H1 (cell line): Measurements from ENCODE around the gene RAD51B. TPM values are rescaled to one million over a fixed set of nuclear protein-coding genes. Genes with fewer than 3 reads are reported as not detected.

Experiments used
- CTCF ChIA-PET: fragments of 300-600 bp; sonication (Branson Sonifier 250); formaldehyde crosslinking; loops from one replicate; lab custom pipeline; 2021; ENCODE audit not compliant: partially characterized antibody; lab: Charles Lee
- POLR2A ChIA-PET: fragments of 300-600 bp; sonication (Branson Sonifier 250); formaldehyde crosslinking; loops from one replicate; lab custom pipeline; 2021; ENCODE audit warnings: inconsistent platforms; ENCODE audit not compliant: partially characterized antibody; lab: Charles Lee
- DNase-seq, 2 experiments: peaks; one replicate each; pipeline versions ENCODE4 v3.0.0 to v3.0.0-alpha.2; 2010 to 2022; ENCODE audit warnings: low spot score in 2 of 2, low read depth in 1 of 2, mixed read lengths in 1 of 2
- FAIRE-seq: peaks from 2 replicates; lab custom pipeline; 2011; peaks lifted over from hg19 to GRCh38; lab: Jason Lieb, UNC
- H2AFZ ChIP-seq: 2 replicates; pipeline ENCODE4 v1.8.1; 2012; ENCODE audit warnings: low read length, inconsistent platforms
- H2AK5ac ChIP-seq: 2 replicates; pipeline ENCODE4 v1.6.1; 2013; ENCODE audit warnings: low read depth, low read length
- H2BK120ac ChIP-seq: replicated peaks from 2 replicates; pipeline ENCODE3; 2013; ENCODE audit warnings: low read depth, low read length, inconsistent platforms
- H2BK12ac ChIP-seq: 2 replicates; pipeline ENCODE4 v1.6.1; 2013; ENCODE audit warnings: low read depth, low read length
- H2BK15ac ChIP-seq: 2 replicates; pipeline ENCODE4 v1.6.1; 2013; ENCODE audit warnings: low read length
- H2BK20ac ChIP-seq: 2 replicates; pipeline ENCODE4 v1.6.1; 2013; ENCODE audit warnings: low read length
- H2BK5ac ChIP-seq: 2 replicates; pipeline ENCODE4 v1.6.1; 2013; ENCODE audit warnings: low read depth, low read length
- H3K14ac ChIP-seq: 2 replicates; pipeline ENCODE4 v1.6.1; 2013; ENCODE audit warnings: inconsistent platforms; ENCODE audit not compliant: insufficient read length
- H3K18ac ChIP-seq: 2 replicates; pipeline ENCODE4 v1.6.1; 2013; ENCODE audit warnings: low read length; ENCODE audit errors: extremely low read depth
- H3K23ac ChIP-seq: 2 replicates; pipeline ENCODE4 v1.6.1; 2013; ENCODE audit warnings: inconsistent platforms; ENCODE audit not compliant: insufficient read length
- H3K23me2 ChIP-seq: 2 replicates; pipeline ENCODE4 v1.6.1; 2013; ENCODE audit warnings: low read depth, low read length
- H3K27ac ChIP-seq: 2 replicates; pipeline ENCODE4 v1.6.1; 2011; ENCODE audit warnings: low read depth, low read length, inconsistent platforms
- H3K27me3 ChIP-seq, 4 experiments: replicated peaks in 1 of 4; 1 replicate in 1 of 4; 2 replicates in 3 of 4; pipeline versions ENCODE4 v1.6.1 to v1.8.1; 2011 to 2013; ENCODE audit warnings: low read length in 3 of 4, mild to moderate bottlenecking in 3 of 4, inconsistent platforms in 2 of 4, mixed read lengths in 2 of 4, moderate library complexity in 1 of 4; ENCODE audit not compliant: control insufficient read depth in 3 of 4, insufficient read depth in 3 of 4; ENCODE audit errors: extremely low read depth in 1 of 4
- H3K36me3 ChIP-seq, 4 experiments: 2 replicates each; pipeline versions ENCODE4 v1.6.1 to v1.8.1; 2011 to 2013; ENCODE audit warnings: mild to moderate bottlenecking in 4 of 4, low read length in 3 of 4, moderate library complexity in 2 of 4, control low read depth in 1 of 4, inconsistent platforms in 1 of 4; ENCODE audit not compliant: insufficient read depth in 4 of 4, control insufficient read depth in 2 of 4
- H3K4ac ChIP-seq: replicated peaks from 2 replicates; pipeline ENCODE3; 2013; ENCODE audit warnings: low read length, low read depth, mixed read lengths, inconsistent platforms; ENCODE audit not compliant: insufficient read length
- H3K4me1 ChIP-seq, 4 experiments: replicated peaks in 1 of 4; 1 replicate in 1 of 4; 2 replicates in 3 of 4; pipeline versions ENCODE4 v1.6.1 to v1.8.1; 2011 to 2013; ENCODE audit warnings: low read length in 3 of 4, inconsistent platforms in 2 of 4, mixed read lengths in 1 of 4; ENCODE audit not compliant: insufficient read depth in 4 of 4, control insufficient read depth in 3 of 4
- H3K4me2 ChIP-seq, 2 experiments: 2 replicates each; pipeline versions ENCODE4 v1.6.1 to v1.8.1; 2011 to 2013; ENCODE audit warnings: low read depth in 2 of 2, low read length in 2 of 2, control low read depth in 1 of 2, inconsistent platforms in 1 of 2, mild to moderate bottlenecking in 1 of 2; ENCODE audit not compliant: insufficient read depth in 1 of 2
- H3K4me3 ChIP-seq, 4 experiments: fragments of 200-600, 300-600 bp in 1 of 4; sonication (generic), shearing (Covaris generic), sonication (Bioruptor Twin) in 1 of 4; 2 replicates each; pipeline versions ENCODE4 v1.5.1 to v1.8.1; 2011 to 2016; ENCODE audit warnings: low read length in 4 of 4, low read depth in 3 of 4, control low read depth in 2 of 4, inconsistent platforms in 2 of 4, mild to moderate bottlenecking in 2 of 4, mixed read lengths in 1 of 4, moderate library complexity in 1 of 4; ENCODE audit not compliant: insufficient read depth in 2 of 4; ENCODE audit errors: extremely low read depth in 1 of 4
- H3K56ac ChIP-seq: replicated peaks from 2 replicates; pipeline ENCODE3; 2013; ENCODE audit warnings: low read depth, mild to moderate bottlenecking, mixed read lengths, low read length, inconsistent platforms; ENCODE audit not compliant: insufficient read length
- H3K79me1 ChIP-seq: 2 replicates; pipeline ENCODE4 v1.6.1; 2013; ENCODE audit warnings: low read depth, low read length, control low read depth
- H3K79me2 ChIP-seq, 2 experiments: 2 replicates each; pipeline versions ENCODE4 v1.6.1 to v1.8.1; 2012 to 2013; ENCODE audit warnings: low read length in 2 of 2, mild to moderate bottlenecking in 2 of 2, inconsistent platforms in 1 of 2; ENCODE audit not compliant: insufficient read depth in 2 of 2, control insufficient read depth in 1 of 2
- H3K9ac ChIP-seq, 4 experiments: replicated peaks in 1 of 4; 1 replicate in 1 of 4; 2 replicates in 3 of 4; pipeline versions ENCODE4 v1.6.1 to v1.8.1; 2011 to 2013; ENCODE audit warnings: low read depth in 3 of 4, low read length in 3 of 4, control low read depth in 2 of 4, mild to moderate bottlenecking in 2 of 4, moderate library complexity in 2 of 4, inconsistent platforms in 1 of 4; ENCODE audit errors: extremely low read depth in 1 of 4
- H3K9me3 ChIP-seq, 2 experiments: 2 replicates each; pipeline versions ENCODE4 v1.6.1 to v1.8.1; 2012 to 2013; ENCODE audit warnings: mild to moderate bottlenecking in 2 of 2, moderate library complexity in 2 of 2, control low read depth in 1 of 2, inconsistent platforms in 1 of 2, low read depth in 1 of 2, low read length in 1 of 2, mixed read lengths in 1 of 2; ENCODE audit not compliant: insufficient read depth in 2 of 2
- H4K20me1 ChIP-seq, 2 experiments: replicated peaks in 1 of 2; 2 replicates each; pipeline versions ENCODE3 to v1.8.1; 2011 to 2013; ENCODE audit warnings: inconsistent platforms in 2 of 2, low read length in 2 of 2, mild to moderate bottlenecking in 1 of 2; ENCODE audit not compliant: insufficient read depth in 2 of 2, control insufficient read depth in 1 of 2
- H4K5ac ChIP-seq: 2 replicates; pipeline ENCODE4 v1.6.1; 2013; ENCODE audit warnings: low read length, low read depth, mixed read lengths, inconsistent platforms; ENCODE audit not compliant: insufficient read length
- H4K8ac ChIP-seq: 2 replicates; pipeline ENCODE4 v1.8.0; 2013; ENCODE audit warnings: mild to moderate bottlenecking, moderate library complexity, low read length, inconsistent platforms; ENCODE audit not compliant: insufficient read depth; ENCODE audit errors: extremely low read depth
- H4K91ac ChIP-seq: replicated peaks from 2 replicates; pipeline ENCODE3; 2013; ENCODE audit warnings: low read length, mixed read lengths, inconsistent platforms; ENCODE audit not compliant: insufficient read length
- BRCA1 ChIP-seq: IDR thresholded peaks from 2 replicates; pipeline ENCODE4 v1.6.1; 2012; ENCODE audit warnings: low read depth, low read length, improper control_type of control experiment
- CBX5 ChIP-seq: fragments of 300-800, 300-1000 bp; sonication (generic); IDR thresholded peaks from 2 replicates; pipeline ENCODE4 v1.7.1; 2016; ENCODE audit warnings: antibody characterized with exemption, low read length, low read depth
- RNF2 ChIP-seq: fragments of 200-900, 300-1000 bp; sonication (generic); IDR thresholded peaks from 2 replicates; pipeline ENCODE4 v1.7.1; 2016; ENCODE audit warnings: borderline replicate concordance, low read depth, mild to moderate bottlenecking, antibody characterized with exemption, low read length; ENCODE audit not compliant: poor library complexity, severe bottlenecking; ENCODE audit errors: missing control alignments
- SAP30 ChIP-seq: fragments of 300-600 bp; sonication (generic); IDR thresholded peaks from 2 replicates; pipeline ENCODE4 v1.7.1; 2012; ENCODE audit warnings: low read length, moderate library complexity, mild to moderate bottlenecking, inconsistent platforms; ENCODE audit not compliant: insufficient read depth, insufficient replicate concordance
- SUZ12 ChIP-seq: fragments of 200-600 bp; sonication (generic); IDR thresholded peaks from 2 replicates; pipeline ENCODE4 v1.6.1; 2012; ENCODE audit warnings: mild to moderate bottlenecking, inconsistent platforms, low read length, moderate library complexity, mixed read lengths
- TAF1 ChIP-seq: IDR thresholded peaks from 2 replicates; pipeline ENCODE4 v1.6.1; 2011; ENCODE audit warnings: mild to moderate bottlenecking, low read depth, low read length
- WGBS, 2 experiments: shearing (Covaris generic) in 1 of 2; methylation state at CpG; one replicate each; pipeline versions ENCODE4 v1.1.6 to v1.1.7; 2013 to 2015; ENCODE audit warnings: low lambda C conversion rate in 2 of 2, mixed read lengths in 2 of 2, inconsistent platforms in 1 of 2, low coverage in 1 of 2, missing lambda C conversion rate in 1 of 2; ENCODE audit not compliant: insufficient replicate concordance in 2 of 2, insufficient coverage in 1 of 2, insufficient read length in 1 of 2; ENCODE audit errors: extremely low coverage in 1 of 2, missing lambda C conversion rate in 1 of 2; 5-methylcytosine and 5-hydroxymethylcytosine counted together
- polyA plus RNA-seq, 7 experiments: library from polyadenylated mRNA; depleted of rRNA in 3 of 7; stranded (reverse) in 5 of 7; unstranded in 2 of 7; fragments of >200 nt in 5 of 7; fragments of 200-250 nt in 2 of 7; gene quantifications; 1 replicate in 5 of 7; 2 replicates in 1 of 7; 4 replicates in 1 of 7; pipeline versions ENCODE4 v1.2.1 to v1.2.3, GENCODE V29; 2011 to 2013; ENCODE audit warnings: missing spikeins in 2 of 7, mixed read lengths in 2 of 7
- total RNA-seq: library from RNA; stranded (reverse); fragmentation: NEBNext Ultra II Directional; extraction: Animal tissue kit (Norgen Biotek cat#: 25700); gene quantifications from 2 replicates; pipeline ENCODE4 v1.2.1, GENCODE V29; 2021

The RAD51B gene
- total and polyA plus RNA-seq, 2 of the 8 experiments (the other 6 are each of a cell fraction or from before 2014, with no cell fraction given), result 3.9 to 14.9 TPM

DNA sequence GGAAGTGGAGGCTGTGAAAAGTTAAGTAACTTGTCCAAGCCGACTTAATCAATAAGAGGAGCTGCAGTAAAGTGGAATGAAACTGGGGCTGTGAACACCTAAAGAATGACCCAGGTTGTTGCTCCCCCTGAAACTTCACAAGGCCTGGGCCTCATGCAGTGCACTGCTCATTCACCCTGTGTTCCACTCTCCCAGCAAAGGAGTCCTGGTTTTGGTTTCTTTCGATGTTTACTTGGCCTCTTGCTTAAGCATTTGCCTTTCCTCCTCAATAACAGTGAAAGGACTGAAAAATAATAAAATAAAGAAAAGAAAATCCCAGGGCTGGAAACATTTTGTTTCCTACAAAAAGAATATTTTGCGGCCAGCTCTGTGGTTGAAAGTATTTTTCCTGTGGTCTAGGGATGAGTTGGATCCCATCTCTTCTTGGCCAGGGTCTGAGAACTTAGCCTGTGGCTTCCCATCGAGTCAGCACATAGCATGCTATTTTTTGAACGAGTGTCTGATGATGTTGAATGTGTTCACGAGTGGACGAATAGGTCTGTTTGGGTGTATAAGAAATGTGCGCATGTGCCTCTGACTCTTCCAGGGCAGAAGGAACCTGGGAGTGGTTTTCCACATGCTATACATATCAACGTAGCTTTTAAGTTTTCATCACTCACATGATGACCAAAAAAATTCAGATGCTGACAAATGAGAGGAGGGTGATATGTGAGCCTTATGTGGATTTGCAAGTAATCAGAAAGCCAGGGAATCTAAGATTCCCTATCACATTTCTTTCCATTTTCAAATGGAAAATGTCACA, 623.5 kb downstream of the RAD51B start:
- Histone ChIP-seq H3K9ac (no peak overlapping the region), H2AFZ (no peak overlapping the region), H3K27me3 (no peaks in the 10 kb centered on the region), H3K4me3 (no peak overlapping the region), H4K5ac (no peak overlapping the region), H3K36me3 (no peaks in the 10 kb centered on the region), H3K14ac (no peak overlapping the region), H2BK15ac (no peak overlapping the region), H2BK12ac (no peak overlapping the region), H3K18ac (no peak overlapping the region), H4K20me1 (no peaks in the 10 kb centered on the region), H3K27ac (no peak overlapping the region), H3K56ac (no peak overlapping the region), H2AK5ac (peak overlapping the region; percentile 89; the same call in 1 of the 2 replicates), H3K23ac (no peak overlapping the region), H2BK120ac (no peak overlapping the region), H3K4ac (no peak overlapping the region), H2BK20ac (no peak overlapping the region), H3K79me1 (no peaks in the 10 kb centered on the region), H3K23me2 (no peaks in the 10 kb centered on the region), H4K91ac (no peak overlapping the region), H3K9me3 (no peaks in the 10 kb centered on the region), H2BK5ac (no peak overlapping the region), H3K79me2 (no peaks in the 10 kb centered on the region), H4K8ac (no peak overlapping the region), H3K4me2 (no peak overlapping the region), H3K4me1 (no peaks in the 10 kb centered on the region)
- DNase-seq, result no peak
- WGBS, 2 experiments, result 90% methylated on average over 9 of the region's 9 CpGs; no CpG with 5 or more reads in 1 of the 2 experiments
- ChIA-PET POLR2A (no interaction called here), CTCF (interaction anchor here (1.0 kb wide), 1 partner anchor 9 kb away, joined by 3 read pairs; no protein-coding TSS in a partner anchor)
- FAIRE-seq, result no peak
- no peak for TF ChIP-seq CBX5
- TF ChIP-seq BRCA1, result no peak
- TF ChIP-seq TAF1, result no peak
- no peak for TF ChIP-seq SAP30
- TF ChIP-seq SUZ12, result no peak
- no peak for TF ChIP-seq RNF2
